Lung (tissue), 12 donors: Measurements from ENCODE around the gene CEP104. TPM values are rescaled to one million over a fixed set of nuclear protein-coding genes. Genes with fewer than 3 reads are reported as not detected.

Experiments used
- ATAC-seq: fragments of 200-7000 bp; cut with Tn5 transposase; one replicate; pipeline ENCODE4 v1.9.1; 2020; ENCODE audit warnings: moderate number of reproducible peaks; ENCODE audit not compliant: insufficient read depth, low FRiP score
- DNase-seq, 3 donors: peaks; one replicate each; pipeline ENCODE4 v3.0.0-alpha.2; 2013 to 2017
- H3K27ac ChIP-seq, 2 donors: one replicate each; pipeline ENCODE4 v1.5.1; 2013; ENCODE audit warnings: mild to moderate bottlenecking in 2 of 2, moderate library complexity in 2 of 2, control low read depth in 1 of 2, inconsistent platforms in 1 of 2, low read depth in 1 of 2, low read length in 1 of 2
- H3K27me3 ChIP-seq, 3 donors: one replicate each; pipeline ENCODE4 v1.5.1; 2013; ENCODE audit warnings: low read length in 2 of 3; ENCODE audit not compliant: control insufficient read depth in 3 of 3, insufficient read depth in 3 of 3
- H3K36me3 ChIP-seq, 4 donors: one replicate each; pipeline ENCODE4 v1.5.1; 2013; ENCODE audit warnings: low read length in 4 of 4, mild to moderate bottlenecking in 1 of 4, moderate library complexity in 1 of 4; ENCODE audit not compliant: control insufficient read depth in 4 of 4, insufficient read depth in 4 of 4
- H3K4me1 ChIP-seq, 5 donors: one replicate each; pipeline ENCODE4 v1.5.1; 2013; ENCODE audit warnings: low read length in 5 of 5, mild to moderate bottlenecking in 2 of 5, moderate library complexity in 1 of 5; ENCODE audit not compliant: control insufficient read depth in 5 of 5, insufficient read depth in 5 of 5
- H3K4me3 ChIP-seq: one replicate; pipeline ENCODE4 v1.5.1; 2013; ENCODE audit warnings: mild to moderate bottlenecking, control low read depth, moderate library complexity
- H3K9ac ChIP-seq, 2 donors: one replicate each; pipeline ENCODE4 v1.5.1; 2013; ENCODE audit warnings: low read length in 2 of 2, control low read depth in 1 of 2; ENCODE audit not compliant: insufficient read depth in 1 of 2
- H3K9me3 ChIP-seq, 4 donors: one replicate each; pipeline ENCODE4 v1.5.1; 2013; ENCODE audit warnings: low read length in 3 of 4, mild to moderate bottlenecking in 1 of 4, moderate library complexity in 1 of 4; ENCODE audit not compliant: control insufficient read depth in 4 of 4, insufficient read depth in 3 of 4
- CTCF ChIP-seq: IDR thresholded peaks from 2 replicates; pipeline ENCODE4 v1.5.1; 2012; ENCODE audit warnings: mild to moderate bottlenecking; ENCODE audit errors: control extremely low read depth, extremely low read depth
- WGBS, 2 donors: extraction: QIAGEN DNeasy Blood & Tissue Kit; methylation state at CpG; one replicate each; pipeline ENCODE4 v1.1.7; 2013; 5-methylcytosine and 5-hydroxymethylcytosine counted together
- polyA plus RNA-seq, 2 donors: library from polyadenylated mRNA; stranded (reverse); fragments of 200-250 nt; gene quantifications; one replicate each; pipeline ENCODE4 v1.2.1, GENCODE V29; 2013
- total RNA-seq, 2 donors: library from RNA; depleted of rRNA in 1 of 2; stranded (reverse); fragments of >200 nt in 1 of 2; gene quantifications; one replicate each; pipeline ENCODE4 v1.2.1, GENCODE V29; 2014 to 2021
- donor health status: control.
- donor health status: control.
- donor health status: Bipolar disorder and iron deficiency.
- donor health status: healthy.
- donor health status: DM: yes; HTN: yes; CAD: no.

Gene CEP104
- total and polyA plus RNA-seq, 4 donors: 8.9 to 56.5 (median 25.5) TPM

- Histone ChIP-seq H3K4me3 (no peak overlapping the region), H3K9me3 (no peaks in the 10 kb centered on the region), H3K9ac (no peak overlapping the region), H3K4me1 (peaks cover 0 to 5% (median 0%) of the 10 kb centered on the region in 5 donors), H3K27ac (no peak overlapping the region), H3K27me3 (no peaks in the 10 kb centered on the region), H3K36me3 (peaks cover 0 to 13% (median 8%) of the 10 kb centered on the region in 4 donors)
- no peak for ATAC-seq
- no peak for TF ChIP-seq CTCF
- no peak for DNase-seq
- 89% methylated on average over 12 of the region's 12 CpGs for WGBS, 2 donors
Measured at GRCh38 chr1:3863231-3863935, 6.4 kb upstream of the CEP104 start.

GRCh38 chr1:3858231-3858981 is 1.4 kb upstream of the CEP104 start:
- ATAC-seq (no peak), DNase-seq (peak; percentile 26 to 37 (median 30))
- no peak for TF ChIP-seq CTCF
- Histone ChIP-seq H3K27ac (no peak overlapping the region), H3K9me3 (no peaks in the 10 kb centered on the region), H3K4me3 (no peak overlapping the region), H3K9ac (no peak overlapping the region), H3K4me1 (peaks cover 4 to 19% (median 6%) of the 10 kb centered on the region in 5 donors), H3K27me3 (no peaks in the 10 kb centered on the region), H3K36me3 (no peaks in the 10 kb centered on the region)
- WGBS, 2 donors: 64 to 74% methylated on average over 34 of the region's 34 CpGs

- H3K36me3 ChIP-seq: no peaks in the 10 kb centered on the region
- no peaks in the 10 kb centered on the region for H3K9me3 ChIP-seq
- peak overlapping the region; percentile 57 for H3K4me3 ChIP-seq
- peaks cover 4 to 19% (median 6%) of the 10 kb centered on the region in 5 donors for H3K4me1 ChIP-seq
- no peak for DNase-seq
- H3K9ac ChIP-seq: peak overlapping the region in 1 of 2 donors; percentile 23
- ATAC-seq: no peak
- H3K27ac ChIP-seq: peak overlapping the region; percentile 41 to 71
- no peak for TF ChIP-seq CTCF
- H3K27me3 ChIP-seq: no peaks in the 10 kb centered on the region
- 7 to 11% methylated on average over 21 of the region's 21 CpGs for WGBS, 2 donors
Measured at GRCh38 chr1:3857791-3858129, 749 bp upstream of the CEP104 start.
